Stomach (tissue), 9 donors: ENCODE data around the gene CCDC192. TPM values are rescaled to one million over a fixed set of nuclear protein-coding genes. Genes with fewer than 3 reads are reported as not detected.

ENCODE experiments used
- DNase-seq, 2 donors: peaks; one replicate each; pipeline versions ENCODE4 v3.0.0 to v3.0.0-alpha.2; 2013 to 2019
- H3K27ac ChIP-seq, 5 donors: fragments of 200-600 bp in 4 of 5; sonication (generic) in 4 of 5; one replicate each; pipeline ENCODE4 v1.5.1; 2013 to 2019; ENCODE audit warnings: mild to moderate bottlenecking in 1 of 5, moderate library complexity in 1 of 5
- H3K27me3 ChIP-seq, 3 donors: fragments of 200-600 bp; sonication (generic); one replicate each; pipeline ENCODE4 v1.5.1; 2017 to 2019; ENCODE audit warnings: mixed run types in 1 of 3
- H3K36me3 ChIP-seq, 4 donors: fragments of 200-600 bp; sonication (generic); 1 replicate in 3 of 4; 2 replicates in 1 of 4; pipeline ENCODE4 v1.5.1; 2016 to 2019
- H3K4me1 ChIP-seq, 4 donors: fragments of 200-600 bp; sonication (generic); one replicate each; pipeline ENCODE4 v1.5.1; 2016 to 2019
- H3K4me3 ChIP-seq, 4 donors: fragments of 200-600 bp; sonication (generic) in 3 of 4; one replicate each; pipeline ENCODE4 v1.5.1; 2016 to 2019; ENCODE audit warnings: mild to moderate bottlenecking in 1 of 4
- H3K9me3 ChIP-seq, 4 donors: fragments of 200-600 bp; sonication (generic); one replicate each; pipeline ENCODE4 v1.5.1; 2016 to 2019
- CTCF ChIP-seq, 7 experiments: fragments of 450-650 bp in 4 of 7; fragments of 200-600 bp in 3 of 7; sonication (generic) in 3 of 7; IDR thresholded peaks; one replicate each; pipeline ENCODE4 v1.5.1; 2016 to 2019; ENCODE audit warnings: antibody characterized with exemption in 7 of 7, control low read depth in 2 of 7, mild to moderate bottlenecking in 1 of 7
- EP300 ChIP-seq: sonication (generic); formaldehyde crosslinking; IDR thresholded peaks from one replicate; pipeline ENCODE4 v1.6.1; 2017; ENCODE audit warnings: antibody characterized with exemption
- POLR2A ChIP-seq, 4 donors: fragments of 450-650 bp; IDR thresholded peaks; one replicate each; pipeline ENCODE4 v1.6.1; 2016; ENCODE audit warnings: antibody characterized with exemption in 4 of 4, control low read depth in 2 of 4, mild to moderate bottlenecking in 1 of 4, moderate library complexity in 1 of 4
- POLR2AphosphoS5 ChIP-seq, 3 donors: sonication (generic); formaldehyde crosslinking; IDR thresholded peaks; one replicate each; pipeline ENCODE4 v1.6.1; 2016; ENCODE audit warnings: antibody characterized with exemption in 3 of 3
- WGBS, 5 donors: extraction: QIAGEN DNeasy Blood & Tissue Kit in 3 of 5; methylation state at CpG; one replicate each; pipeline versions ENCODE4 v1.1.5 to v1.1.7; 2013 to 2018; 5-methylcytosine and 5-hydroxymethylcytosine counted together
- intact Hi-C: fragments of 100-400 bp; cut with DNase I; formaldehyde crosslinking; loops from one replicate; pipeline ENCODE4 v1.15.1; 2023; ENCODE audit warnings: low total_unique reads
- polyA plus RNA-seq, 3 donors: library from polyadenylated mRNA; stranded (reverse); fragments of 200-250 nt; gene quantifications; one replicate each; pipeline ENCODE4 v1.2.3, GENCODE V29; 2013
- total RNA-seq, 5 donors: library from RNA; depleted of rRNA; stranded (reverse); fragments of >200 nt; gene quantifications; one replicate each; pipeline versions ENCODE4 v1.1.0 to v1.2.3, GENCODE V29; 2014 to 2016
- donor health status: healthy with polysubstance abuse.
- donor health status: Bipolar disorder and iron deficiency.
- donor health status: healthy.

Gene CCDC192
- total and polyA plus RNA-seq, 8 donors: 0.10 to 2.2 TPM; not detected in 6

DNA sequence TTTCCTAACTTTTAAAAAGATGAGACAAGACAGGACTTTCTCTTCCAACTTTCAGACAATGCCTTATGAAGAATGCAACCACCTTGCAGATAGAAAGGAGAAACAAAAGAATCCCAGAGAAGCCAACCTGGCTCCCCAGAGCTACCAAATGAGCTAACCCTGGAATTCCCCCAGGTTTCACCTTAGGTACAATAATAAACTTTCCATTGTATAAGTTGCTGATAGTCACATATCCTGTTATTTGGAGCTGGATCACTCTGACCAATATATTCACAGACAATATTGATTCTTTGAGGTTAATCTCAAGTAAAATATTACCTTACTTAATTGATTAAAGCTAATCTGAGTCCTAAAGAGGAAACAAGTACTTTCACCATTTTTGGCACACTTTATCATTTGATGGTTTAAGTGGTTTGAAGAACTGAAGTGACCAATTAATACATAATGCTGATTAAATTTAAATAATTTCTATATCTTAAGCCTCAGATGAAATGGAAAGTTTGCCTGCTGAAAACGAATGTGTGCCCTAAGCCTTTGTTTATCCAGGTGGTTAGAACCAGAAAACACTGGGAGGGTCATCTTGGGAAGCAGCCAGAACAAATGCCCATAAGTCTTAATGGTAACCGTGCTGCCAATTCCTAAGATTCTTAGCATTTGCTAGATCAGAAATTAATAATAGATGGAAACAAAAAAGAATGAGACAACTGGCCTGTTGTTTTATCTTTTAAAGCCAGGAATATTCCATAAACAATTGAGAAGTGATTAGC lies 220.8 kb downstream of the CCDC192 start:
- Histone ChIP-seq H3K27ac (peak overlapping the region in 3 of 5 donors; percentile 32 to 54 (median 51)), H3K4me3 (no peak overlapping the region), H3K4me1 (peaks cover 0 to 19% (median 7%) of the 10 kb centered on the region in 4 donors), H3K36me3 (no peaks in the 10 kb centered on the region), H3K27me3 (no peaks in the 10 kb centered on the region), H3K9me3 (no peaks in the 10 kb centered on the region)
- DNase-seq: peak in 1 of 2 donors; percentile 45
- WGBS, 5 donors: 22 to 37% (median 31%) methylated on average over 2 of the region's 2 CpGs
- intact Hi-C loops: no loop called here
- TF ChIP-seq POLR2AphosphoS5 (IDR thresholded peaks at IDR 0.05): no peak
- no peak for TF ChIP-seq POLR2A (IDR thresholded peaks at IDR 0.05)
- TF ChIP-seq EP300: no peak
- TF ChIP-seq CTCF (IDR thresholded peaks at IDR 0.05): no peak

- Histone ChIP-seq H3K4me3 (no peak overlapping the region), H3K36me3 (no peaks in the 10 kb centered on the region), H3K4me1 (peaks cover 0 to 19% (median 7%) of the 10 kb centered on the region in 4 donors), H3K27me3 (no peaks in the 10 kb centered on the region), H3K9me3 (no peaks in the 10 kb centered on the region), H3K27ac (peak overlapping the region in 3 of 5 donors; percentile 32 to 54 (median 51))
- DNase-seq: no peak
- WGBS, 5 donors: 14 to 43% (median 16%) methylated on average over 1 of the region's 1 CpG
- TF ChIP-seq POLR2AphosphoS5 (IDR thresholded peaks at IDR 0.05) (no peak), EP300 (no peak), POLR2A (IDR thresholded peaks at IDR 0.05) (no peak), CTCF (IDR thresholded peaks at IDR 0.05) (no peak)
- intact Hi-C loops: no loop called here
Measured at GRCh38 chr5:127924606-127925005, 221.4 kb downstream of the CCDC192 start.

- intact Hi-C loops: no loop called here
- WGBS, 5 donors: 18 to 43% (median 41%) methylated on average over 4 of the region's 4 CpGs
- peak; percentile 56 to 61 for DNase-seq
Measured at GRCh38 chr5:127925916-127926315, 222.7 kb downstream of the CCDC192 start.

DNA sequence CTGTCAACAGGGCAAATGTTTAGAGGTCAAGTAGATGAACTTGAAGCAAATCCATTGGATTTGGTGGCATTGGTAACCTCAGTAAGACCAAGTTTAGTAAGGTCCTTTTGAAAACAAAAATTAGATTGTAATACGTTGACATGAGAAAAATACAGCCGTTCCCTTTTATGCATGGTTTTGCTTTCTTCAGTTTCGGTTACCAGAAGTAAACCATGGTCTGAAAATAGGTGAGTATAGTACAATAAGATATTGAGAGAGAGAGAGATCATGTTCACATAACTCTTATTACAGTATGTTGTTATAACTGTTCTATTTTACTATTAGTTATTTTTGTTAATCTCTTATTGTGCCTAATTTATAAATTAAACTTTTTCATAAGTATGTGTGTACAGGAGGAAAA lies 223.8 kb downstream of the CCDC192 start:
- no peaks in the 10 kb centered on the region for H3K36me3 ChIP-seq
- H3K9me3 ChIP-seq: no peaks in the 10 kb centered on the region
- WGBS, 5 donors: 92 to 97% (median 96%) methylated on average over 3 of the region's 3 CpGs
- H3K27ac ChIP-seq: peak overlapping the region in 1 of 5 donors; percentile 54
- TF ChIP-seq POLR2AphosphoS5 (IDR thresholded peaks at IDR 0.05) (no peak), CTCF (IDR thresholded peaks at IDR 0.05) (no peak), EP300 (no peak), POLR2A (IDR thresholded peaks at IDR 0.05) (no peak)
- intact Hi-C loops: no loop called here
- H3K4me3 ChIP-seq: no peak overlapping the region
- no peak for DNase-seq
- H3K4me1 ChIP-seq: peaks cover 0 to 23% (median 13%) of the 10 kb centered on the region in 4 donors
- no peaks in the 10 kb centered on the region for H3K27me3 ChIP-seq

More at GRCh38 chr5:127925916-127926315, 222.7 kb downstream of the CCDC192 start:
- Histone ChIP-seq H3K9me3 (no peaks in the 10 kb centered on the region), H3K4me3 (no peak overlapping the region), H3K4me1 (peaks cover 0 to 22% (median 13%) of the 10 kb centered on the region in 4 donors), H3K36me3 (no peaks in the 10 kb centered on the region), H3K27me3 (no peaks in the 10 kb centered on the region), H3K27ac (peak overlapping the region; percentile 6 to 70 (median 54))
- TF ChIP-seq CTCF (IDR thresholded peaks at IDR 0.05) (no peak), POLR2AphosphoS5 (IDR thresholded peaks at IDR 0.05) (peak in 1 of 3 donors; percentile 14)
